Motor neuron (in vitro differentiated cells): ENCODE data around the gene SLC1A5. TPM values are rescaled to one million over a fixed set of nuclear protein-coding genes. Genes with fewer than 3 reads are reported as not detected.

Experiments
- ATAC-seq, 8 experiments: fragments of 200-7000 bp; cut with Tn5 transposase; replicated peaks in 6 of 8; 2 replicates each; pipeline ENCODE4 v1.8.0; 2021; ENCODE audit warnings: mild to moderate bottlenecking in 8 of 8, moderate library complexity in 8 of 8
- H3K27ac ChIP-seq, 2 donors: fragments of 250-450 bp; sonication (Bioruptor Pico); 2 replicates each; pipeline ENCODE4 v1.9.0; 2021; ENCODE audit warnings: antibody characterized with exemption in 2 of 2, mild to moderate bottlenecking in 2 of 2, moderate library complexity in 1 of 2
- H3K4me1 ChIP-seq, 2 donors: fragments of 250-450 bp; sonication (Bioruptor Pico); replicated peaks in 1 of 2; 2 replicates each; pipeline ENCODE4 v1.6.1; 2021; ENCODE audit warnings: antibody characterized with exemption in 2 of 2, mild to moderate bottlenecking in 2 of 2, moderate library complexity in 1 of 2
- H3K4me3 ChIP-seq, 5 donors: fragments of 250-450 bp; sonication (Bioruptor Pico); 2 replicates each; pipeline ENCODE4 v1.9.0; 2021; ENCODE audit warnings: antibody characterized with exemption in 5 of 5, mild to moderate bottlenecking in 5 of 5, moderate library complexity in 4 of 5
- WGBS, 10 experiments: fragments of 450-650 bp; shearing (Covaris generic); methylation state at CpG; one replicate each; pipeline ENCODE4 v1.0.0; 2022; 5-methylcytosine and 5-hydroxymethylcytosine counted together
- in situ Hi-C, 9 experiments: fragments of 400-800 bp; cut with MboI; loops; one replicate each; pipeline ENCODE4 v1.15.0; 2021; ENCODE audit warnings: low sequenced_read_pairs in 9 of 9, low pct_unique_long_range_greater_than_20kb in 2 of 9; ENCODE audit not compliant: unreplicated experiment in 9 of 9
- total RNA-seq, 8 experiments: library from RNA; unstranded; fragments of 300-600 nt; gene quantifications; 2 replicates each; pipeline versions ENCODE4 v1.2.3 to v1.2.4, GENCODE V29; 2022

SLC1A5 gene
- total RNA-seq, 8 experiments from 2014 or later = 54.6 to 98.0 (median 77.7) TPM

DNA sequence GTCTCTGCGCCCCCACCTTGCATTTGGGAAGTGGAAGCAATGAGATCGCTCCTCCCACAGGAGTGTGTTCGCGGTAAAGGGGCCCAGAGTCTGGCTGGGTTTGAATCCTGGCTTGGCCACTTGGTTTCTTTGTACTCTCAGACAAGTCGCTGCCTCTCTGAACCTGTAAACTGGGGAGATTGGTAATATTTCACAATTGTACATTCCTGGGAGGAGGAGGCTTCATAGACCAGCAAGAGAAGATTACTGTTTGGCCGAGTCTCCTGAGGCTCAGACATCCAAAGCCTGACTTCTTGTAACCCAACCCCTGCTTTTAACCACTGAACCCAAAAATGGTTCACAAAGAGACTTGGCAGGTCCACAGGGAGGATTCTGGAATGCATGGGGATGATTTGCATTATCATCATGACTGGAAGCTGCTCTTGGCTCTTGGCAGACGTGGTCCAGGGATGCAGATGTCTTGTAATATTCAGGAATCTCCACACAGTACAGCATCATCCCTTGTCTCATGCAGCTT, 28.5 kb downstream of the SLC1A5 start:
- in situ Hi-C loops = loop anchor here in 3 of 9 experiments (10.0 to 25.0 kb wide), 2 partner anchors 75 to 227 kb away; no protein-coding TSS in a partner anchor
- Histone ChIP-seq H3K4me3 (no peak overlapping the region), H3K4me1 (no peaks in the 10 kb centered on the region), H3K27ac (no peak overlapping the region)
- 0 to 100% (median 74%) methylated on average over 1 to 4 of the region's 7 CpGs; no CpG with 5 or more reads in 4 of the 10 experiments for WGBS, 10 experiments
- ATAC-seq = peak in 3 of 8 experiments; percentile 85 to 89 (median 89)

DNA sequence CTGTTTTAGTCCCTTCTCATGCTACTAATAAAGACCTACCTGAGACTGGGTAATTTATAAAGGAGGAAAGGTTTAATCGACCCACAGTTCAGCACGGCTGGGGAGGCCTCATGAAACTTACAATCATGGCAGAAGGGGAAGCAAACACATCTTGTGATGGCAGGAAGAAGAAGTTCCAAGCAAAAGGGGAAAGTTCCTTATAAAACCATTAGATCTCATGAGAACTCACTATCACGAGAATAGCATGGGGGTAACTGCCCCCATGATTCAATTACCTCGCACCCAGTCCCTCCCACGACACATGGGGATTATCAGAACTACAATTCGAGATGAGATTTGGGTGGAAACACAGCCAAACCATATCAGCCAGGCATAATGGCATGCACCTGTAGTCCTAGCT, 29.2 kb downstream of the SLC1A5 start:
- H3K27ac ChIP-seq = no peak overlapping the region
- no peak for ATAC-seq
- in situ Hi-C loops = loop anchor here in 3 of 9 experiments (10.0 to 25.0 kb wide), 2 partner anchors 76 to 228 kb away; no protein-coding TSS in a partner anchor
- no peaks in the 10 kb centered on the region for H3K4me1 ChIP-seq
- H3K4me3 ChIP-seq = no peak overlapping the region
- WGBS, 10 experiments = 20 to 92% (median 83%) methylated on average over 1 to 6 of the region's 6 CpGs; no CpG with 5 or more reads in 3 of the 10 experiments

DNA sequence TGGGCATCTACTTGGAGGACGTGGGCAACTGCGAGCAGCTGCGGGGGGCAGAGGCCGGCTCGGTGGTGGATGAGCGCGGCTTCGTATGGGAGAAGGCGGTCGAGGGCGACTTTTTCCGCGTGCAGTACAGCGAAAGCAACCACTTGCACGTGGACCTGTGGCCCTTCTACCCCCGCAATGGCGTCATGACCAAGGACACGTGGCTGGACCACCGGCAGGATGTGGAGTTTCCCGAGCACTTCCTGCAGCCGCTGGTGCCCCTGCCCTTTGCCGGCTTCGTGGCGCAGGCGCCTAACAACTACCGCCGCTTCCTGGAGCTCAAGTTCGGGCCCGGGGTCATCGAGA, 31.9 kb downstream of the SLC1A5 start:
- WGBS, 10 experiments = 100% methylated on average over 2 of the region's 30 CpGs; no CpG with 5 or more reads in 9 of the 10 experiments
- no peak overlapping the region for H3K27ac ChIP-seq
- no peaks in the 10 kb centered on the region for H3K4me1 ChIP-seq
- no peak overlapping the region for H3K4me3 ChIP-seq
- ATAC-seq = no peak
- in situ Hi-C loops = loop anchor here in 3 of 9 experiments (10.0 to 25.0 kb wide), 2 partner anchors 78 to 231 kb away; no protein-coding TSS in a partner anchor

DNA sequence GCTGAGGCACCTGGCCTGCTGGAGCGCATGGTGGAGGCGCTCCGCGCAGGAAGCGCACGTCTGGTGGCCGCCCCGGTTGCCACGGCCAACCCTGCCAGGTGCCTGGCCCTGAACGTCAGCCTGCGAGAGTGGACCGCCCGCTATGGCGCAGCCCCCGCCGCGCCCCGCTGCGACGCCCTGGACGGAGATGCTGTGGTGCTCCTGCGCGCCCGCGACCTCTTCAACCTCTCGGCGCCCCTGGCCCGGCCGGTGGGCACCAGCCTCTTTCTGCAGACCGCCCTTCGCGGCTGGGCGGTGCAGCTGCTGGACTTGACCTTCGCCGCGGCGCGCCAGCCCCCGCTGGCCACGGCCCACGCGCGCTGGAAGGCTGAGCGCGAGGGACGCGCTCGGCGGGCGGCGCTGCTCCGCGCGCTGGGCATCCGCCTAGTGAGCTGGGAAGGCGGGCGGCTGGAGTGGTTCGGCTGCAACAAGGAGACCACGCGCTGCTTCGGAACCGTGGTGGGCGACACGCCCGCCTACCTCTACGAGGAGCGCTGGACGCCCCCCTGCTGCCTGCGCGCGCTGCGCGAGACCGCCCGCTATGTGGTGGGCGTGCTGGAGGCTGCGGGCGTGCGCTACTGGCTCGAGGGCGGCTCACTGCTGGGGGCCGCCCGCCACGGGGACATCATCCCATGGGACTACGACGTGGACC, 32.4 kb downstream of the SLC1A5 start:
- ATAC-seq = peak in 3 of 8 experiments; percentile 7 to 11 (median 10)
- H3K4me1 ChIP-seq = no peaks in the 10 kb centered on the region
- H3K27ac ChIP-seq = no peak overlapping the region
- 87 to 94% (median 93%) methylated on average over 3 to 19 of the region's 86 CpGs; no CpG with 5 or more reads in 7 of the 10 experiments for WGBS, 10 experiments
- no peak overlapping the region for H3K4me3 ChIP-seq
- in situ Hi-C loops = loop anchor here in 3 of 9 experiments (10.0 to 25.0 kb wide), 2 partner anchors 79 to 231 kb away; no protein-coding TSS in a partner anchor

DNA sequence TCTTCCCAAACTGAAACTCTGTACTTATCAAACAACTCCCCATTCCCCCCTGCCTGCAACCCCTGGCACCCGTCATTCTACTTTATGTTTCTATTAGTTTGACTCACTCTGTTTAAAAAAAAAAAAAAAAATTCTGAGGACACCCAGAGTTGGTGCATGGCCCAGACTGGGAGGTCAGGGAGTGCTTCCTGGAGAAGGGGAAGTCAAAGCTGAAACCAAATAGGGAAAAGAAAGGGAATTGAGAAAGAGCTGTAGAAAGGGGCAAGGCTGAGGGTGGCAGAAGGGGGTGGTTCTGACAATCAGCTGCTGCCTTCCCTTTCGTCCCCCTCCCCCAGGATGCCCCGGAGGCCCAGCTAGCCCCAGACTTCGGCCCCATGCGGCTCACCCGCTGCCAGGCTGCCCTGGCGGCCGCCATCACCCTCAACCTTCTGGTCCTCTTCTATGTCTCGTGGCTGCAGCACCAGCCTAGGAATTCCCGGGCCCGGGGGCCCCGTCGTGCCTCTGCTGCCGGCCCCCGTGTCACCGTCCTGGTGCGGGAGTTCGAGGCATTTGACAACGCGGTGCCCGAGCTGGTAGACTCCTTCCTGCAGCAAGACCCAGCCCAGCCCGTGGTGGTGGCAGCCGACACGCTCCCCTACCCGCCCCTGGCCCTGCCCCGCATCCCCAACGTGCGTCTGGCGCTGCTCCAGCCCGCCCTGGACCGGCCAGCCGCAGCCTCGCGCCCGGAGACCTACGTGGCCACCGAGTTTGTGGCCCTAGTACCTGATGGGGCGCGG, 33.1 kb downstream of the SLC1A5 start:
- ATAC-seq = peak in 1 of 8 experiments; percentile 3
- H3K4me1 ChIP-seq = no peaks in the 10 kb centered on the region
- WGBS, 10 experiments = 63 to 100% (median 93%) methylated on average over 1 to 8 of the region's 39 CpGs; no CpG with 5 or more reads in 3 of the 10 experiments
- no peak overlapping the region for H3K4me3 ChIP-seq
- in situ Hi-C loops = loop anchor here in 3 of 9 experiments (10.0 to 25.0 kb wide), 2 partner anchors 80 to 232 kb away; no protein-coding TSS in a partner anchor
- no peak overlapping the region for H3K27ac ChIP-seq

DNA sequence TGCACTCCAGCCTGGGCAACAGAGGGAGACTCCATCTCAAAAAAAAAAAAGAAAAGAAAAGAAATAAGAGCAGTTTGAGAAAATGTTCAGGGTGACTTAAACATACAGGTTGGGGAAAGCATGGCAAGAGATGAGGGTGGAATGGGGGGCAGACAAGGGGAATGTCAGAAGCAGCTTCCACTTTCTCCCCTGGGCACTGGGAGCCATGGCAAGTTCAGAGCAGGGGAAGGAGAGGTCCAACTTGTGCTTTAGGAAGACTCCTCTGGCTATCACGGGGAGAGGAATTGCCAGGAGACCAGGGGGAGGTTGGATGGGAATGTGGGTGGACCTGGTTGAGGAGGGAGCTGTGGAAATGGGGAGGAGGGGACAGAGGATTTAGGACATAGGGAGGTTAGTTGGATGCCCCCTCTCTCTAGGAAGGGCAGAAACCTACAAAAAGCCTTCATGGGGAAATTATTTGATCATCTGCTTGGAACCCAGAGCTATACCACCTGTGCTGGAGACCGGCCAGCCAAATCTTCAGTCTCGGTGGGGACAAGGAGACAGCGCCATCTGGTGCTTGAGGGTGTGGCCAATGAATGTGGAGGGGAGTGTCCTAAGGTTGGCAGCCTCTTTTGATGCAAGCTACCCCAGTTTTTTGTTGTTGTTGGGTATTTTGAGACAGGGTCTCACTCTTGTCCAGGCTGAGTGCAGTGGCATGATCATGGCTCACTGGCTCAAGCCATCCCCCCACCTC, 34.8 kb downstream of the SLC1A5 start:
- Histone ChIP-seq H3K27ac (no peak overlapping the region), H3K4me1 (no peaks in the 10 kb centered on the region), H3K4me3 (no peak overlapping the region)
- 0 to 100% (median 38%) methylated on average over 1 to 4 of the region's 4 CpGs; no CpG with 5 or more reads in 3 of the 10 experiments for WGBS, 10 experiments
- in situ Hi-C loops = loop anchor here in 3 of 9 experiments (10.0 to 25.0 kb wide), 2 partner anchors 81 to 234 kb away; no protein-coding TSS in a partner anchor
- peak in 4 of 8 experiments; percentile 24 to 59 (median 54) for ATAC-seq

DNA sequence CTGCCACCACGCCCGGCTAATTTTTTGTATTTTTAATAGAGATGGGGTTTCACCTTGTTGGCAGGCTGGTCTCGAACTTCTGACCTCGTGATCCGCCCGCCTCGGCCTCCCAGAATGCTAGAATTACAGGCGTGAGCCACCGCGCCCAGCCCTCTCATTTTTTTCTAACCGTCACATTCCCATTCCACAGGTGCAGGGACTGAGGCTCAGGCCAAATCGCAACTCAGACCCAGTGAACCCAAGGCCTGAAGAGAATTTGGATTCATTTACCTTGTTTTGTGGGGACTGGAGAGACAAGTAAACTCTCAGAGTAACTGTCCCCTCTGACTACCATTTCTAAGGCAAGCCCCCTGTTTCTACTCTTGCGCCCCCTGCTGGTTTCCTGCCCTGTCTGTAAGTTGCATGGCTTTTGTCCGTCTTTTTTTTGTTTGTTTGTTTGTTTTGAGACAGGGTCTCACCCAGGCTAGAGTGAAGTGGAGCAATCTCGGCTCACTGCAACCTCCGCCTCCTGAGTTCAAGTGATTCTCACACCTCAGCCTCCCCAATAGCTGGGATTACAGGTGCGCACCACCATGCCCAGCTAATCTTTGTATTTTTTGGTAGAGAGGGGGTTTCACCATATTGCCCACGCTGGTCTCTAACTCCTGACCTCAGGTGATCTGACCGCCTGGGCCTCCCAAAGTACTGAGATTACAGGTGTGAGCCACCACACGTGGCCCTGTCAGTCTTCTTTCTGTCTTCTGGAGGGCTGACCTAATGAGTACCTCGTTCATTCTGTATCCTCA, 39.9 kb downstream of the SLC1A5 start:
- H3K4me3 ChIP-seq = no peak overlapping the region
- H3K27ac ChIP-seq = peak overlapping the region in 1 of 2 donors; percentile 16
- ATAC-seq = peak in 1 of 8 experiments; percentile 4
- in situ Hi-C loops = no loop called here
- WGBS, 10 experiments = 70 to 100% (median 84%) methylated on average over 1 to 15 of the region's 21 CpGs; no CpG with 5 or more reads in 1 of the 10 experiments
- peaks cover 19 to 22% of the 10 kb centered on the region in 2 donors for H3K4me1 ChIP-seq

DNA sequence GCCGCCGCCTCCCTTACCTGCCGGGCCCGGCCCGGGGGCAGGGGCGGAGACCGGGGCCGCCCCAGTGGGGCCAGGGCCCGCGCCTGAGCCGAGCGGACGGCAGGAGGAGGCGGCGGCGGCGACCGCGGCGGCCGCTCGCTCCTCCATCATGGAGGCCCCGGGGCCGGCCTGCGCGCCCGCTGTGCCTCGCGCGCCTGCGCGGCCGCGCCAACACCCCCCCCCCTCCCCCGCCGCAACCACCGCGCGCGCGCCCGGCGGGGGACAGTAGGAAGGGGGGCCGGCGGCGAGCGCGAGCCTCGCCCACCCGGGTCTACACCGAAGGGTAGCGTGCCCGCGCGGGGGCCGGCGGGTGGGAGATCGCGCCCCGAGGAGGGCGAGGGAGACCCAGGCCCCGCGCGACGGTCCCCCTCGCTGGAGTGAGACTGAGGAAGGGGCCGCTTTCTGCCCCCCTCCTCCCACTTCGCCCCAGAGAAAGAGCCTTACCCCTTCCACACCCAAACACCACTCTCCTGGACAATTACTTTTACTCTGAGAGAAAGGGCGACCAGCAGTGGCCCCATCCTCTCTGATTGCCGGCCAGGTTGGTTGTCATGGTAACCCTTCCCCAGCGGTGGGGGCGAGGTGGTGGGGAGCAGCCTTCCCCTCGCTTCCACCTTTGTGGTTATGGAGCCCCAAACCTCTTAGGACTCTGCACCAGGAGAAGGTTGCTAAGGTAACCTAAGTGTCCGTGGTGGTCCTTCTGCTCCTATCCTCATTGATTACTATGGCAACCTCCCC, 41.9 kb downstream of the SLC1A5 start, which contains the start of gene STRN4:
TSS of gene STRN4 (minus strand) at position 170 of the 777 bp plus-strand sequence. CDS start at position 150, 20 bp downstream.
- in situ Hi-C loops = no loop called here
- Histone ChIP-seq H3K4me1 (peaks cover 19 to 22% of the 10 kb centered on the region in 2 donors), H3K27ac (peak within 1 kb of the TSS; percentile 97 to 99), H3K4me3 (peak within 1 kb of the TSS; percentile 90 to 100 (median 99))
- ATAC-seq = peak; percentile 64 to 81 (median 75)
- WGBS, 10 experiments = 0% methylated on average over 2 of the region's 74 CpGs; no CpG with 5 or more reads in 9 of the 10 experiments

DNA sequence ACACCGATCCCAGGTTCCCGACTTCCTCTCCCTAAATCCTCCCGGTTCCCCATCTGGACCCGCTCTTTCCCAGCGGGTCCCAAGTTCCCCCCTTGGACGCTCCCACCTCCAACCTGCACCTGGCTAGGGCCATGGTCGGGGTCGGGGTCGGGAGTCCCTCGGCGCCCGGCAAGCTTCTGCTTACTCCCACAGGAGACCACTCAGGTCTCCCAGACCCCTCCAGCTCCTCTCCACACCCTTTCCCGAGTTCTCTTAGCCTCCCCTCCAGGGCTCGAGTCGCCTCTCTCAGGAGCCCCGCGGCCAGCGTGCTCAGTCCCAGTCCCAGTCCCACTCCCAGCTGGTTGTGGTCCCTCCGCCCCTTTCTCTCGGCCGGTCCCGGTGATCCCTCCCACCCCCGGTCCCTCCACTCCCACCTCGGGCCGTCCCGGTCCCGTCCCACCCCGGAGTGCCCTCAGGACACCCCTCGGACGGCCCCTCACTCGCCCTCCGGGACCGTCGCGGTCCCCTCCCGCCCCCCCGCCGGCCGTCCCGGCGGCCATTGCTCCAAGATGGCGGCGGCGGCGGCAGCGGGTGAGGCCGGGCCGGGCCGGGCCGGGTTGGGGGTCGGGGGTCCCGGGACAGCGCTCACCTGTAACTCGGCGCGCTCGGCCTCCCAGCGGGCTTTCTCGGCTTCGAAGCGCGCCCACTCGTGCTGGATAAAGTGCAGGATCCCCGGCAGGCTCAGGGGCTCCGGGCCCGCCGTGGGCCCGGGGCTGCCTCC, 42.7 kb downstream of the SLC1A5 start, which contains the start of gene FKRP:
TSS of gene FKRP (plus strand) at position 537 of the 760 bp plus-strand sequence. CDS start 9,394 bp downstream, outside the sequence.
- in situ Hi-C loops = no loop called here
- H3K27ac ChIP-seq = peak within 1 kb of the TSS; percentile 97 to 99
- peak within 1 kb of the TSS; percentile 90 to 100 (median 99) for H3K4me3 ChIP-seq
- peak; percentile 58 to 73 (median 72) for ATAC-seq
- peaks cover 19 to 22% of the 10 kb centered on the region in 2 donors for H3K4me1 ChIP-seq
- WGBS, 10 experiments = no CpG with 5 or more reads among the region's 68 CpGs

DNA sequence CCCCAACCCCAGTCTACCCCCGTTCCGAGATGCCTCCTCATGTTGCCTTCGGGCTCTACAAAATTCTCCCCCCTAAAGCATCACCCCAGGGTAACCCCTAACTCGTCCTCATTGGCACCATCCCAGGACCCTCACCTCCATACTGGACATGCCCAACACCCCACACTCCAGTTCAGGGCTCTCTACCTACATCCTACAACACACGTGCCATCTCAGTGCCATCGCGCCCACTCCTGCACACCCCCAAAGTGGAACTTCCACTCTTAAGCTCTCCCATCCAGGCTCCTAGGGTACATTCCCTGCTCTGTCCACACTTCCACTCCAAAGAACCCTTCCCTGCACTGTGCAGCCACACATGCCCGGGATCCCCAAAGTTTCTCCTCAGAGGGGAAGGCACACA, 43.4 kb downstream of the SLC1A5 start:
- Histone ChIP-seq H3K4me1 (peaks cover 19 to 22% of the 10 kb centered on the region in 2 donors), H3K27ac (peak overlapping the region in 1 of 2 donors; percentile 99), H3K4me3 (peak overlapping the region; percentile 90 to 100 (median 99))
- ATAC-seq = peak in 2 of 8 experiments; percentile 7 to 12
- 0 to 14% (median 13%) methylated on average over 1 to 3 of the region's 8 CpGs; no CpG with 5 or more reads in 5 of the 10 experiments for WGBS, 10 experiments
- in situ Hi-C loops = no loop called here
